Vagina (tissue), 2 donors: ENCODE results near the gene LYPD1. TPM values are rescaled to one million over a fixed set of nuclear protein-coding genes. Genes with fewer than 3 reads are reported as not detected.

Experiments used
- DNase-seq, 2 donors: peaks; one replicate each; pipeline ENCODE4 v3.0.0-alpha.2; 2017; ENCODE audit errors: extremely low spot score in 2 of 2
- H3K27ac ChIP-seq: fragments of 200-600 bp; sonication (generic); one replicate; pipeline ENCODE4 v1.5.1; 2019
- H3K27me3 ChIP-seq: fragments of 200-600 bp; sonication (generic); one replicate; pipeline ENCODE4 v1.5.1; 2019
- H3K36me3 ChIP-seq, 2 donors: fragments of 200-600 bp; sonication (generic); one replicate each; pipeline ENCODE4 v1.5.1; 2017 to 2019
- H3K4me1 ChIP-seq: fragments of 200-600 bp; sonication (generic); one replicate; pipeline ENCODE4 v1.5.1; 2019
- H3K4me3 ChIP-seq, 2 donors: fragments of 200-600 bp; sonication (generic); 1 replicate in 1 of 2; 2 replicates in 1 of 2; pipeline ENCODE4 v1.5.1; 2016 to 2019
- H3K9me3 ChIP-seq: fragments of 200-600 bp; sonication (generic); one replicate; pipeline ENCODE4 v1.5.1; 2019
- CTCF ChIP-seq, 3 experiments: fragments of 450-650 bp in 2 of 3; fragments of 200-600 bp in 1 of 3; sonication (generic) in 1 of 3; IDR thresholded peaks; one replicate each; pipeline ENCODE4 v1.5.1; 2017 to 2019; ENCODE audit warnings: antibody characterized with exemption in 3 of 3, mild to moderate bottlenecking in 2 of 3, moderate library complexity in 2 of 3
- POLR2A ChIP-seq, 2 donors: fragments of 450-650 bp; IDR thresholded peaks; one replicate each; pipeline ENCODE4 v1.6.1; 2017; ENCODE audit warnings: antibody characterized with exemption in 2 of 2, mild to moderate bottlenecking in 2 of 2, moderate library complexity in 2 of 2
- POLR2AphosphoS5 ChIP-seq, 2 donors: sonication (generic); formaldehyde crosslinking; IDR thresholded peaks; one replicate each; pipeline ENCODE4 v1.9.0; 2017; ENCODE audit warnings: antibody characterized with exemption in 2 of 2, mild to moderate bottlenecking in 2 of 2, low read depth in 1 of 2; ENCODE audit not compliant: insufficient read depth in 1 of 2
- intact Hi-C: fragments of 100-400 bp; cut with DNase I; formaldehyde crosslinking; loops from one replicate; pipeline ENCODE4 v1.15.1; 2023
- total RNA-seq: library from RNA; depleted of rRNA; stranded (reverse); fragments of >200 nt; gene quantifications from one replicate; pipeline ENCODE4 v1.2.3, GENCODE V29; 2016

LYPD1 gene
- total RNA-seq, 1 donor from 2014 or later: not detected

- intact Hi-C loops: no loop called here
- Histone ChIP-seq H3K4me3 (no peak overlapping the region), H3K27ac (no peak overlapping the region), H3K36me3 (no peaks in the 10 kb centered on the region), H3K27me3 (no peaks in the 10 kb centered on the region), H3K4me1 (peaks cover 32% of the 10 kb centered on the region), H3K9me3 (no peaks in the 10 kb centered on the region)
- DNase-seq: no peak
- TF ChIP-seq CTCF (IDR thresholded peaks at IDR 0.05): no peak
These were observed 2.3 kb downstream of the LYPD1 start for GRCh38 chr2:132667706-132668105.

DNA sequence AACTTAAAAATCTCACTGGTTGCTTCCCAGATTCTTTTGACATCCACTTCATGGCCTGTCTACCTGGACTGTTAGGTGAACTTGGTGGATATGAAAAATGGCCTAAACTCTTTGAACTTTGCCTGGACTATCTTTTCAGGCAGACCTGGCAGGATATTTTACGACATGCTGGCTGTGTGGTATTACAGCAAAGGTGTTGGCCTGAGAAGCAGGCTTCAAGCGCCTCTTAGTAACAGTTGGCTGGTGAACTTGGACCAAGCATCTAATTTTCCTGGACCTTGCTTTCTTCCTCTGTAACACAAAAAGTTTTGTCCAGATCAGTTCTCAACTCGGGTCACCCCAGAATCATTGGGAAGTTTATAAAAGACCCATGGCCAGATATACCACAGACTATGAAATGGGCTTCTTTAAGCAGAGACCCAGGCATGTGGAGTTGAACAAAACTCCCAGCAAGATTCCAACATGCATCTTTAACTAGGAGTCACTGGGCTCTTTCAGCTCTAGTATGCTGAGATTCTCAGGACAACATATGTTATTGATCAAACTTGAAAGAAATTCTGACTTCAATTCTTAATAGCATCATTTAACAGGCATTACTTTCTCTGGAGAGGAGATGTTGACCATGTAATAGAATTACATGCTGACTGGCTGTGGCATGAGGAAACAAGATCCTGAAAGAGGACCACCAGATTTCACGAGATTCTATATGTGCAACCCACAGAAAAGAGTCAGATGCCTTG is 4.4 kb downstream of the LYPD1 start:
- H3K9me3 ChIP-seq: no peaks in the 10 kb centered on the region
- peaks cover 25% of the 10 kb centered on the region for H3K4me1 ChIP-seq
- no peak overlapping the region for H3K4me3 ChIP-seq
- no peak for DNase-seq
- intact Hi-C loops: no loop called here
- TF ChIP-seq CTCF (IDR thresholded peaks at IDR 0.05) (no peak), POLR2A (IDR thresholded peaks at IDR 0.05) (no peak), POLR2AphosphoS5 (IDR thresholded peaks at IDR 0.05; ENCODE audit: insufficient read depth in 1 of 2, low read depth in 1 of 2) (no peak)
- H3K36me3 ChIP-seq: no peaks in the 10 kb centered on the region
- H3K27ac ChIP-seq: no peak overlapping the region
- no peaks in the 10 kb centered on the region for H3K27me3 ChIP-seq

GRCh38 chr2:132664096-132664495 is 5.9 kb downstream of the LYPD1 start:
- Histone ChIP-seq H3K36me3 (no peaks in the 10 kb centered on the region), H3K27ac (no peak overlapping the region), H3K9me3 (no peaks in the 10 kb centered on the region), H3K27me3 (no peaks in the 10 kb centered on the region), H3K4me1 (peaks cover 10% of the 10 kb centered on the region), H3K4me3 (no peak overlapping the region)
- no peak for TF ChIP-seq POLR2AphosphoS5 (IDR thresholded peaks at IDR 0.05; ENCODE audit: insufficient read depth in 1 of 2, low read depth in 1 of 2)
- no peak for TF ChIP-seq POLR2A (IDR thresholded peaks at IDR 0.05)
- no peak for TF ChIP-seq CTCF (IDR thresholded peaks at IDR 0.05)
- no peak for DNase-seq
- intact Hi-C loops: no loop called here

DNA sequence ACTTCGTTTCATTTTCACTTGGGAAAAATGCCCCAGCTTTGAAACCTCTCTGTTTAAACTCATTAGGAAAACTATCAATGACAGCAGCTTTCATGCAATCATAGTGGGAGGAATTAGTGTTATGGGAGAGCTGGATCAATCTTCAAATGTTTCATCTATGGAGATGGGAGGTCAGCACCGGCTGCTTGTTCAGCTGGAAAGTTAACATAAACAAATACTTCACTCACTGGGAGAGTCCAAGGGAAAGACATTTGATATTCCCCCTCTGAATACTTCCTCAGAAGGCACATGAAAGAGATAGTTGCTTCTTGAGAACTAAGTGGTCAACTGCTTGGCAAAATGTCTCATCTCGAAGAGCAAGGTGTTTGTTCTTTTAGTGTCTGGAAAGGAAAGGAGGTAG is 7.3 kb downstream of the LYPD1 start:
- no peaks in the 10 kb centered on the region for H3K4me1 ChIP-seq
- no peak overlapping the region for H3K27ac ChIP-seq
- intact Hi-C loops: no loop called here
- no peak overlapping the region for H3K4me3 ChIP-seq
- no peaks in the 10 kb centered on the region for H3K27me3 ChIP-seq
- no peaks in the 10 kb centered on the region for H3K36me3 ChIP-seq
- no peaks in the 10 kb centered on the region for H3K9me3 ChIP-seq
- no peak for DNase-seq
- no peak for TF ChIP-seq POLR2AphosphoS5 (IDR thresholded peaks at IDR 0.05; ENCODE audit: insufficient read depth in 1 of 2, low read depth in 1 of 2)
- TF ChIP-seq POLR2A (IDR thresholded peaks at IDR 0.05): no peak
- no peak for TF ChIP-seq CTCF (IDR thresholded peaks at IDR 0.05)

- TF ChIP-seq POLR2AphosphoS5 (IDR thresholded peaks at IDR 0.05; ENCODE audit: insufficient read depth in 1 of 2, low read depth in 1 of 2): no peak
- TF ChIP-seq POLR2A (IDR thresholded peaks at IDR 0.05): no peak
- TF ChIP-seq CTCF (IDR thresholded peaks at IDR 0.05): no peak
- H3K27ac ChIP-seq: no peak overlapping the region
- H3K4me1 ChIP-seq: no peaks in the 10 kb centered on the region
- intact Hi-C loops: no loop called here
- H3K27me3 ChIP-seq: no peaks in the 10 kb centered on the region
- no peak overlapping the region for H3K4me3 ChIP-seq
- no peaks in the 10 kb centered on the region for H3K9me3 ChIP-seq
- H3K36me3 ChIP-seq: no peaks in the 10 kb centered on the region
- no peak for DNase-seq
These were observed 10.7 kb downstream of the LYPD1 start for GRCh38 chr2:132659331-132659730.
